ENCODE measurements around the gene EML4. TPM values are rescaled to one million over a fixed set of nuclear protein-coding genes. Genes with fewer than 3 reads are reported as not detected.
A peak's percentile ranks its signal among the peaks of the same experiment; 100 is the strongest.

The EML4 gene
- total and polyA plus RNA-seq, 9 of the 15 experiments (the other 6 are each of a cell fraction or from before 2014, with no cell fraction given), result 14.7 to 48.3 (median 36.5) TPM

- TF ChIP-seq ATF3 (IDR thresholded peaks at IDR 0.05), result no peak
- TF ChIP-seq ATF3 (CRISPR knock-in tag; conservative IDR thresholded peaks at IDR 0.05), result no peak
- TF ChIP-seq THAP12 (CRISPR knock-in tag; IDR thresholded peaks at IDR 0.05), result no peak
- no peak for TF ChIP-seq ZZZ3 (IDR thresholded peaks at IDR 0.05)
- no peak for TF ChIP-seq CBFA2T2 (conservative IDR thresholded peaks at IDR 0.05)
- 0 out of 2 replicates have a peak, but pooled peaks have one; percentile 51 for TF ChIP-seq BCOR (IDR thresholded peaks at IDR 0.05)
- TF ChIP-seq TCF7L2 (IDR thresholded peaks at IDR 0.05; ENCODE audit: low read depth, low read length), result no peak
- TF ChIP-seq BHLHE40 (IDR thresholded peaks at IDR 0.05; ENCODE audit: low read length), result peak; percentile 61; the same call in 1 of the 2 replicates
Measured at GRCh38 chr2:42169100-42169873, at the start of gene EML4 (continued).
